Suppressor macrophage (primary cell): ENCODE results near the gene C1orf50.
"Not testable (repeated sequence)": the region's sequence is repeated elsewhere in the genome, so short reads cannot be mapped to it uniquely, and the experiment has no call there.

Experiments used
- DNase-seq, 4 experiments: peaks; one replicate each; pipeline ENCODE4 v3.0.0-alpha.2; 2020 to 2022
- total RNA-seq, 17 experiments: gene quantifications; one replicate each; lab custom pipeline; 2026; ENCODE audit warnings: mixed read lengths in 6 of 17, inconsistent platforms in 3 of 17; lab: John Stamatoyannopoulos, UW

C1orf50 gene
- total RNA-seq, result 1.1 to 6.0 (median 3.2) reads per million in 17 experiments

DNA sequence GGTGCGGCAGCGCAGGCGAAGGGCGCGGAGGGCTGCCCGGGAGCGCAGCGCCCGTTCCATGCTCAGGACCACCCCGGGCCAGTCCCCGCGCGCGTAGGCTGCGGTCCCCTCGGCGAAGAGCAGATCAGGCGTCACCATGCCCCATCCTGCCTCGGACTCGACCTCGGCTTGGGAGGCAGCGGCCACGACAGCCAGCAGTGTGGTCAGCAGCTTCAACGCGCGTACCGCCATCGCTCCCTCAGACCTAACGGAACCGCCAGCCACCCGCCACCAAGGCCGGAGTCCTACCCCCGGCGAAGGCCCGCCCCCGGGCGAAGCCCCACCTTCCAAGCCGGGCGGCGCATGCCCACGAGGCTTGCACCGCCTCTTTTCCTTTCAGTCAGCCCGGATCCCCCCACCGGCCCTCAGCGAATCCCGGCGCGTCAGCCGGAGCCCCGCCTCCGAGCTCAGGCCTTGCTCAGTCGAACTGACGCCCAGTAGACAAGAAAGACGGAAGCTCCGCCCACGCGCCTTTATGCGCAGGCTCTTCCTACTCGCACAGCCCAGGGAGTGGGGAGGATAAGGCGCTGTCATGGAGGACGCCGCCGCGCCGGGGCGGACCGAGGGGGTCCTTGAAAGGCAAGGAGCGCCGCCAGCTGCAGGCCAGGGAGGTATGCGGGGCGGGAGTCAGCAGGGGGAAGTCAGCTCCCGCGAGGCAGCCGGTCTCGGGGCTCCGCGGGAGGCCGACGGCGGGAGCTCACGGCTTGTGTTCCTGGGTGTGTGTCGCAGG is at the start of gene C1orf50, which contains the start of gene P3H1:
TSS of gene C1orf50 (plus strand) at position 509 of the 769 bp plus-strand sequence. CDS start at position 572, 63 bp downstream.
TSS of gene P3H1 (minus strand) at position 288 of the 769 bp plus-strand sequence. CDS start at position 231, 57 bp downstream.
- DNase-seq, result peak; percentile 100

DNA sequence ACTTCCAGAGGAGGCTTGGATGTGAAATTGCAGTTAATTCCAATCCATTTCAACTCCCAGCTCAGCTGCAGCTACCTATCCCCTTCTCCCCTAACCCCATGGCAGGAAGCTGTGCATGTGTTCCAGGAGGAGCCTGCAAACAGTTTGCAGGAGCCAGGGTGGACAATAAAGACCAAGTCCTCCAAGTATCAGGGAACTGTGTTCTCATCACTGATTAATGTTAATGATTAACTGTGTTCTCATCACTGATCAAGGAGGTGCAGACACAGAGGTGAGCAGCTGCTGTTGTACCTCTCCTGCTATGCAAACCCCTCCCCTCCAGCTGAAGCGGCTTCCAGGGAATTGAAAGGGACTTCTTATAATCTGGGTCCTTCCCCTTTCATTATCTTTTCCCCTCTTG is 46.2 kb upstream of the C1orf50 start:
- DNase-seq, result no peak

DNA sequence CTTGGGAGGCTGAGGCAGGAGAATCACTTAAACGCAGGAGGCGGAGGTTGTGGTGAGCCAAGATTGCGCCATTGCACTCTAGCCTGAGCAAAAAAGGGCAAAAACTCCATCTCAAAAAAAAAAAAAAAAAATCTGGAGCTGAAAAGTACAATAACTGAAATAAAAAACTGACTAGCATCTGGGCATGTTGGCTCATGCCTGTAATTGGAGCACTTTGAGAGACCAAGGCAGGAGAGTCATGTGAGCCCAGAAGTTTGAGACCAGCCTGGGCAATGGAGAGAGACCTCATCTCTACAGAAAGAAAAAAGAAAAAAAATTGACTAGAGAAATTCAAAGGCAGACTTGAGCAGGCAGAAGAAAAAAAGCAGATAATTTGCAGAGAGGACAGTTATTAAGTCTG is 45.1 kb upstream of the C1orf50 start:
- DNase-seq, result no peak

DNA sequence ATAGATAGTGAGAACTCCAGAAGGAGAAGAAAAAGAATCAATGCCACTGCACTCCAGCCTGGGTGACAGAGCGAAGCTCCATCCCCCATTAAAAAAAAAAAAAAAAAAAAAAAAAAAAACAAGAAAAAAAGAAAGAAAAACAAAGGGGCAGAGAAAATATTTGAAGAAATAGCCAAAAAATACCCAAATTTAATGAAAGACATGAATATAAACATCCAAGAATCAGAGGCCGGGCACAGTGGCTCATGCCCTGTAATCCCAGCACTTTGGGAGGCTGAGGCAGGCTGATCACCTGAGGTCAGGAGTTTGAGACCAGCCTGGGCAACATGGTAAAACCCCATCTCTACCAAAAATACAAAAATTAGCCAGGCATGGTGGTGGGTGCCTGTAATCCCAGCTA is 44.6 kb upstream of the C1orf50 start:
- DNase-seq, result not testable (repeated sequence)

DNA sequence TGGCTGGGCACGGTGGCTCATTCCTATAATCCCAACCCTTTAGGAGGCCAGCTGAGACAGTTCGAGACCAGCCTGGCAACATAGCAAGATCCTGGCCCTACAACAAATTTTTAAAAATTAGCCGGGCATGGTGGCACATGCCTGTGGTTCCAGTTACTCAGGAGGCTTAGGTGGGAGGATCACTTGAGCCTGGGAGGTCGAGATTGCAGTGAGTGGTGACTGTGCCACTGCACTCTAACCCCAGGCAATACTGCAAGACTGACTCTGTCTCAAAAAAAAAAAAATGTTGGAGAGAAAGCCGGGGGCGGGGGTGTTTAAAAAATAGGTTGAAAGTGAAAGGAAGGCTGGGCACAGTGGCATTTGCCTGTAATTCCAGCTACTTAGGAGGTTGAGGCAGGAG is 43.5 kb upstream of the C1orf50 start:
- DNase-seq, result peak in 3 of 4 experiments; percentile 11 to 26 (median 23)

DNA sequence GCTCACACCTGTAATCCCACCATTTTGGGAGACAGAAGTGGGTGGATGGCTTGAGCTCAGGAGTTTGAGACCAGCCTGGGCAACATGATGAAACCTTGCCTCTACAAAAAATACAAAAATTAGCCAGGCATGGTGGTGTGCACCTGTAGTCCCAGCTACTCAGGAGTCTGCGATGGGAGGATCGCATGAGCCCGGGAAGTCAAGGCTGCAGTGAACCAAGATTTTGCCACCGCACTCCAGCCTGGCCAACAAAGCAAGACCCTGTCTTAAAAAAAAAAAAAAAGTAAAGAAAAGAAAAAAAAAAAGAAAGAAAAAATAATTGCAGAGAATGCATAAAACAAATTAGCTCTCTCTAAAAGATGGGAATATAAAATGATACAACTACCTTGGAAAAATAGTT is 41.2 kb upstream of the C1orf50 start:
- not testable (repeated sequence) for DNase-seq

DNA sequence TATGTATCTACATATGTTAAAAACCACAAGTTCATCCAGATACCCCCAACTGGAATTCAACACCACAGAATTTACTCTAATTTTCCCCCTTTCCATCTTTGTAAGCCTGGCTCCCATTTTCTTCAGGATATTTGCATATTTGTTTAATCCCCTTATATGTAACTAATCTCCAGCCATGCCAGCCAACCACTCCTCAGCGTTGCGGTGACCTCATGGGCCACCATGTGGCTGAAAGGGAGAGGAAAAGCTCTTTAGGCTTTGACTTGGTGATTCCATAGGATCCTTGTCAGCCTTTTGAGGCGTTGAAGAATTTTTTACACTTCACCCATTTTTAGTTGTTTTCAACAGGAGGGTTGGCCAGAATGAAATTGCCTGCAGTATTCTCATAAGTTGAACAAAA is 37.0 kb upstream of the C1orf50 start:
- no peak for DNase-seq

DNA sequence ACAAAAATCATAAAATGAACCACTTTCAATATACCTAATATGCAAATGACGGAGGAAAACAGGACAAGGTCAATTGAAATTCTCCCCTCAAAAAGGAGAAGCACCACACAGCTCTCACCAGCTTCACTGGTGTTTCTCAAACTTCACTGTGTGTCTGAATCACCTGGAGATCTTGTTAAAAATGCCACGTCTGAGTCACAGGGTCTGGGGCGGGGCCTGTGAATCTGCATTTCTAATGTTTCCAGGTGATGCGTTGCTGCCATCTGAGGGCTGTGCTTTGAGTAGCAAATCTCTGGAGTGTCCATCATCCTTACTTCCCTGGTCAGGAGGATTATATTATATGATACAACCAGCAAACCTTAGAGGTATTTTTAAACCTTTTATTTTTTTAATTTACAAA is 36.1 kb upstream of the C1orf50 start:
- no peak for DNase-seq

DNA sequence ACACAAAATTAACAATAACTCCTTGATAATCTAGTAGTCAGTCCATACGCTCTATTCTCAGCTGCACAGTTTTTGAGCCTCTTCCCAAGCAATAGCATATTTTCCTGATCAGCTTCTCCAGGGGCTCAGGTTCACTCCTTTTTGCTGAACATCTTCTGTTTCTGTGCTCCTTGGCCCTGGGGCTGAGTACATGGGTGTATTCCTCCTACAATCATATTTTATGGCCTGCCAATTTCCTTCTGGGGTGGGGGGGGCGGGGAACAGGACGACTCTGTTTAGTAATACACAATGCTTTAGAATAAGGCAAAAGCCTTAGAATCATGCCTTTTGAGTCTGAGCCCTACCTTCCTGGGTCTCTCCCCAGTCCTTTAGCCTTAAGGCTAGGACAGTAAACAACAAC is 35.5 kb upstream of the C1orf50 start:
- DNase-seq, result no peak

DNA sequence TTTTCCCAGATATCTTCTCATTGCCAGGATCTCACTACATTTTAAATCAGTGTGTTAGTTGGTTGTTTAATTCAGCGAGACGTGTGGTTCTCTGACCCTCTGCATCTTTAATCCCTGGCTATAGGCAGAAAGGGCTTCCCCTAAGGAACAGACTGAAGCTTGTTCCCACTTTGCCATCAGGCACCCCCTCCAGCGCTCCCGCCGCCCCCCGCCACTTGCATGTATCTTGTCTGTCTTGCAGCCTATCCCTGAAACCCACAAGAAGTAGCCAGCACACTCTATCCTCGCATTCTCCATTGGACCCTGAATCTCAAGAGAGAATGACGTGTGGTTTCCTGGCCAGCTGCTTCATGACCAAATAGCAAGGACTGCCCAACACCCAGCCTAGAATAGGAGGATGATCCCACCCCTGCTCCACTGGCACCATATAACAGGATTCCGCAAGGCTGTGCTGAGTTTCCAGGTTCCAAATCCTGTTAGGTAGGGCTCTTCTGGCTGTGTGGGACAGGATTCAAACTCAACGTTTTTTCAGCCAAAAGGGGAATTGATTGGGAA is 34.8 kb upstream of the C1orf50 start:
- DNase-seq, result peak in 1 of 4 experiments; percentile 21

DNA sequence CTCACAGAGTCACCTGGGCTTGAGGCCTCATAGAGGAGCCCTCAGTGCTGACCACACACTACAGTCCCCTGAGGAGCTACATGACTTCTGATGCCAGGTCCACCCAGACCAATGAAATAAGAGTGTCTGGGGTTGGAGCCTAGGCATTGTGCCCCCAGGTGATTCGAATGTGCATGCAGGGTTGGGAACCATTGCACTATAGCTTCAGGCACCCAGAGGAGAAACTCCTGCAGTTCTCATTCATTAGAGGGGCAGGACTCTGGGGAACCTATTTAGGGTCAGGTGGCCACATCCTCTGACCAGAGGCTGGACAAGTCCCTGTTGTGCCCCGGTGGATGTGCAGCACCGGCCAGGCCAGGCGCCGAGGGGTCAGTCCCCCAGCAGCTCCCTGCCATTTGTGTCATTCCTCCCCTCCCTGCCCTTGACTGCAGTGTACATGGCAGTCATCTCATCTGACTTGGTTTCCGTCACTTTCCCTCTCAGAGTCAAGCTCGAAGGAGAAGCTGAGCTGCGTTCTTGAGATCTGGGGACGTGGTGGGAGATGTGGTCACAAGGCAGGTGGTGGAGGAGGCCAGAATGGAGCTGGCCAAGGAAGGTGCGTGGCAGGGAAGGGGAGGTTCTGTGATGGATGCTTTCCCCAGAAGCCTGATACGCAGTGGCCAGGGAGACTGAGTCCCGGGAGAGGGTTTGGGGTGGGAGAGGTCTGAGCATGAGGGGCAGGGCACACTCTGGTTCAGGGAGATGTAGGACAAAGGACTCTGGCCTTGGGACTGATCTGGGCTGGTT is 33.4 kb upstream of the C1orf50 start:
- DNase-seq, result no peak

DNA sequence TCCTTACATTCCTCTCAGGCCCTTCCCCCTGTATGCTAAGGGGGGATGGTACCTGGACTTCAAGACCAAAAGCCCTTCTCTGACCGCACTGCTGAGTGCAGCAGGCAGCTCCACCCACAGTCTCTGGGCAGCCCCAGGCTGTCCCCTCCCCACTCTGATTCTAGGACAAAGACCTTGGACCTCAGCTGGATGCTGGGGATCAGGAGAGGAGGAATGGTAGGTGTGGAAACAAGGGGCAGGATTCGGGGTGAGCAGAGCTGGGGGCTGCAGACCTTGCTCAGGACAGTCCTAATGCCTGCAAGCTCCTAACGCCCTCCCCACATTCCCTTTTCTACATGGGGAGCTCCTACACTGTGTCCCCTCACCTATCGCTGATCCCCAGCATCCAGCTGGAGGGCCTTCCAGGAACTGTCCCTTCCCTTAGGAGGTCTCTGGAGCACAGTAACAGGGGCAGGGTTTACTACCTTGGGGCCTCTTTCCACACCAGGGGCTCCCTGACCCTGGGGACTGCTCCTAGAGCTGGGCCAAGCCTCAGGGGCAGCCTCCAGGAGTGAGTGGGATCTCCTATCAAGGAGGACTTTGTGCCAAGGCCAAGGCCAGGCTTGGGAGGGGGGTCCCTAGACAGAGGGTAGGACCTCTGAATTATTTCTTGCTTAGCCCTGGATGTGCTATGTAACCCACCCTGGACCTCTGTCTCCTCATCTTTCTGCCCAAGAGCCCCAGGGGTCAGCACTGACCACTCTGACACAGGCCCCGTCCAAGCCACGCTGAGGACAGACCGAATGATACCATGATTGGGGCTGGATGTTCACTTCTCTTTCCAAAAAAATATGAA is 32.6 kb upstream of the C1orf50 start:
- DNase-seq, result no peak

DNA sequence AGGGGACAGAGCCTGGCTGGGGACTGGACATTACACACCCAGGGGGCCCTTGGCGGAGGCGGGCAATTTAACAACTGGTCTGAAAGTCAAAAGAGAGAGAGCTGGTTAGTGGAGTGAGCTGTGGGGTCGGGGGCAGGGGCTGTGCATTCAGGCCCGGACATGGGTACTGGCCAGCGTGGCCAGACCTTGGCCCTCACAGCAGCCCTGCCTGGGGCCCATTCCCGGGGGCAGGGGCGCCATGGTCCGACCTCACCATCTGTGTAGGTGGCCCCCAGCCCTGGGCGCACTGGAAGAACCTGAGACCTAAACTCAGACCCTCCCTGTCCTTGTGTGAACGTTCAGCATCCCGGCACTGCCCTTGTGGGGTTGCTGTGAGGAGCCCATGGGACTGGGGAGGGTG is 32.0 kb upstream of the C1orf50 start:
- no peak for DNase-seq

DNA sequence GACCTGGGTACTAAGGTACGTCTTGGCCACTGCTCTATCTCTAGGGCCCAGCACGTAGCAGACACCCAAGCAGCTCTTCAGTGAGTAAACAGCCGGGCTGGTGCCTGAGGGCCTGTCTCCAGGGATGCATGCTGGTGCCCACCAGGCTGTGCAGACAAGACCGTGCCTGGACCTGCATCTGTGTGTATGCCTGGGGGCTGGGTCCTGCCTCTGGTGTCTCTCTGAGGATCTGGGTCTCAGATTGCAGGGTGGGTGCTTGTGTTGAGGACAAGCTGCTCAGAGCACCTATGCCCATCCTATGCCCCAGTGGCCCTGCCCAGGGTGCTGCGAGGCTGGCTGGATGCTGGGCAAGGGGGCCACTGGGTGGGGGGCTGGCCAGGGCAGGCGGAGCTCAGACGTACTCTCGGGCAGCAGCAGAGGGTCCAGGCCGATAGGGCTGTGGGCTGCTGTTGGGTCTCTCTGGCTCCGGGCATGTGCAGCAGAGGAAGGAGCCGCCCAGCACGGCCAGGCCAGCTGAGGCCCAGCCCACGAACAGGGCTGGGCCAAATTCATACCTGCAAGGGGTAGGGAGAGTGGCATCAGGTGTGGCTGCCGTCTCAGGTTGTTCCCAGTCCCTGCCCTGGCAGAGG is 31.5 kb upstream of the C1orf50 start:
- no peak for DNase-seq

DNA sequence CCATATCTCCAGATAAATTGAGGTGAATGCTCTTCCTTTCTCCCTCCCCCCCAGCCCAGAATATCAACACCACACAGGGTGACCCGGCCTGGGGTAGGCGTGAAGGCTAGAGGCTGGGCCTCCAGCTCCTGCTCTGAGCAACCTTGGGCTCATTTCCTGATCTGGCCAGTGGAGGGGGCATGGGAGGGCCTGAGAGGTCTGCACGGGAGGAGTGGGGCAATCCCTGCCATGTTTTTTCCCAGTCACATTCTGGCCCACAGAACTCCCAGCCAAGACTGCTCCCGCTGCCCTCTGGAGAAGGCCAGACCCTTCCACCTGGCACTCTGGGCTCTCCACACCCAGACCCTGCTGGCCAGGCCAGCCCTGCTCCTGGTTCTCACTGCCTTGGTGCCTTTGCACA is 30.9 kb upstream of the C1orf50 start:
- DNase-seq, result peak; percentile 31 to 72 (median 55)

DNA sequence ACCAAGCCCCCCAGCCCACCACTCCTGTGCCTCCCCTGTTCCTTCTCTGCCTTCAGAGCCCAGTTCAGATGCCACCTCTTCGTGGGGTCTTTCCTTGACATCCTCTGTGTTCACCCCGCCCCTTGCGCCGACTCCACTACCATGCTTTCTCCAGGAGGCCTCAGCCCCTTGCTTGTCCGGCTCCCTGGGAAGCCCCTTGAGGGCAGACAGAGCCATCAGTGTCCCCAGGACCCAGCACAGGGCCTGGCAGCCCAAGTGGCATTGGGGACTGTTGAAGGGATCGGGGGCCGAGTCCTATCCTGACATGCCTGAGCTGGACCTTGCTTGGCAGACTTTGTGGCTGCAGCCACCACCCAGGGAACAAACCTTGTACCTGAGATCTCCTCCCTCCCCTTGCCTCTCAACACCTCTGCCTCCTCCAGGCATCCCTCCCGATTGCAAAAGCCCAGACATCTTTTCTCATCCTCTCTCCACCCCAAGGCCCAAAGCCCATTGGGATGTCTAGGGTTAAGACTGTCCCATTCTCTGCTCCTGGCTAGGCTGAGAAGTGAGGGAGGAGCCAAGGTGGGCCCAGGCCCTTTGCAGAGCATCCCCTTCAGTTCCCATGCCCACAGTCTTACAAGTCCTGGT is 30.4 kb upstream of the C1orf50 start:
- no peak for DNase-seq

DNA sequence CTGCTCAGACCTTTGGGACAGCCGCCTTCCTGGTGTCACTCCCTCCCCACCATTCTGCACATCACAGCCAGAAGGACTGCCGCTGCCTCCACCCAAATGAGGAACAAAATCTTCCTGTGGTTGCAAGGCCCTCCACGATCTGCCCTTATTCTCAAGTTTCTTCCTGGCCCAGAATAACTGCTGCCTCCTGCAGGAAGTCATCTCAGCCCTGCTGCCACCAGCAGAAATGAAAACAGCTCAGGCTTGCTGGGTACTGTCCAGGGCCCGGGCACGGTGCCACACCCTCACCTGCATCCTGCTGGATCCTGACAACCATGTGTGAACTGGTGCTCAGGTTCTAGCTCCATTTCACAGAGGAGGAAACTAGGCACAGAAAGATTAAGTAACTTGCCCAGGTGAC is 29.8 kb upstream of the C1orf50 start:
- DNase-seq, result peak; percentile 75 to 88 (median 83)

DNA sequence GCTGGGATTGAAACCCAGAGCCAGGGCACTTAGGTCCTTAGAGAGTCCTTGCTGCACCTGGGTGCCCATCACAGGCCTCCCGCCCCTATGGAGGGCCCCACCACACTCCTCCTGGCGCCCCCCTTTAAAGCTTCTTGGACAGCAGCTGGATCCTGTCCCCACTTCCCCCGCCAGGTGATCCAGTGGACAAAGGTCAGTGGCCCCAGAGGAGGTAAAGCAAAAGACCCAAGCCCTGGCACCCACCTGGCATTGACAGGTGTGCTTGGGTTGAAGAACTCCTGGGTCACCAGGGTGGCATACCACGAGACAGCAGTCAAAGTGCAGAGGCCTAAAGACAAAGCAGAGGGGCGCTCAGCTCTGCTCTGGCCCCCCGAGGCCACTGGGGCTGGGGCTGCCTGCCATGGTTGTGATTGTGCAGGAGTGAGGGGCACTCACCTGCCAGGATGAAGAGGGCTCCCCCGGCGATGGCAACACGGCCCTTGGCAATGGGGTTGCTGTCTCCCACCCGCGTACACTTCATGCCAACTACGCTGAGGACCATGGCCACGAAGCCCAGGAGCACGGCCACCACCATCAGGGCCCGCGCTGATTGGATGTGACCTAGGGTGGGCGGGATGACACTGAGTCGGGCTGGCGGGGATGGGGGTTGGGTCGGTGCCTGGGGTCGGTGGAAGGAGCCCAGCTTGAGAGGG is 28.9 kb upstream of the C1orf50 start:
- DNase-seq, result no peak

DNA sequence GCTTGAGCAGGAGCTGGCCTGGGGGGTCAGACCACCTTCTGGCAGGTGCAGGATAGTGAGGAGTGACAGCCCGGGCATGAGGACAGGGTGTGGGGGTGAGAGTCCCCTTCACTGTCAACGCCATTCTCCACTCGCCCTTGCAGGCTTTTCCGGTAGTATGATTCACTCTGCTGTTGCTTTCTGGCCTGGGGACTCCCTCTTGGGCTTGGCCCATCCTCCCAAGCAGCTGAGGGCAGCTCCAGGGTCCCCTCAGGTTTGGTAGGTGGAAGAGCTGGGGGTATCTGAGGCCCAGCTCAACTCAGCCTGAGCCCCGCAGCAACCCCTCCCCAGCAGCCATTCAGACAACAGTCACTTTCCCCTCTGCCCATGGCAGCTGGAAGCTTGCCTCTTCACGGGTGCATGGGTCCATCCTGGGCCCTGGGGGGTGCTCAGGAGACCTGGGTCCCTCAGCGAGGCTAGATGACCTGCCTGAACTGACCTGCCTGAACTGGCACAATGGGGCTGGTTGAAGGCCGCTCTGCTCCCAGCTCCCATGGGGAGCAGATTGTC is 28.3 kb upstream of the C1orf50 start:
- DNase-seq, result no peak
